NCI-H1930 (cell line): ENCODE results near the gene SLC2A3.
"Not testable (repeated sequence)": the region's sequence is repeated elsewhere in the genome, so short reads cannot be mapped to it uniquely, and the experiment has no call there.

Experiments used
- DNase-seq, 2 experiments: peaks; one replicate each; lab custom pipeline; 2025; lab: John Stamatoyannopoulos, UW

The SLC2A3 gene

DNA sequence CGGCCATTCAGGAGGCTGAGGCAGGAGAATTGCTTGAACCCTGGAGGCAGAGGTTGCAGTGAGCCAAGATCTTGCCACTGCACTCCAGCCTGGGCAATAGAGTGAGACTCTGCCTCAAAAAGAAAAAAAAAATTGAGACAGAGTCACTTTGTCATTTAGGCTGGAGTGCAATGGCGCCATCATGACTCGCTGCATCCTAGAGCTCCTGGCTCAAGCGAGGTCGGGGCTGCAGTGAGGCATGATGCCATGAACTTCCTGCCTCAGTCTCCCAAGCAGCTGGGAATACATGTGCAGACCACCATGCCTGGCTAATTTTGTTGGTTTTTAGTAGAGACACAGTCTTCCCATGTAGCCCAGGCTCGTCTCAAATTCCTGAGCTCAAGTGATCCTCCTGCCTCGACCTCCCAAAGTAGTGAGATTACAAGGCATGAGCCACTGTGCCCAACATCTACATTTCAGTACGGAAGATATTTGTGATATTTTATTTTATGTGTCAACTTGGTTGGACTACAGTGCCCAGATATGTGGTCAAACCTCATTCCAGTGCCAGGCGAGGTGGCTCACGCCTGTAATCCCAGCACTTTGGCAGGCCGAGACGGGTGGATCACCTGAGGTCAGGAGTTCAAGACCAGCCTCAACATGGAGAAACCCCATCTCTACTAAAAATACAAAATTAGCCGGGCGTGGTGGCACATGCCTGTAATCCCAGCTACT, 14.4 kb upstream of the SLC2A3 start:
- DNase-seq: not testable (repeated sequence)

DNA sequence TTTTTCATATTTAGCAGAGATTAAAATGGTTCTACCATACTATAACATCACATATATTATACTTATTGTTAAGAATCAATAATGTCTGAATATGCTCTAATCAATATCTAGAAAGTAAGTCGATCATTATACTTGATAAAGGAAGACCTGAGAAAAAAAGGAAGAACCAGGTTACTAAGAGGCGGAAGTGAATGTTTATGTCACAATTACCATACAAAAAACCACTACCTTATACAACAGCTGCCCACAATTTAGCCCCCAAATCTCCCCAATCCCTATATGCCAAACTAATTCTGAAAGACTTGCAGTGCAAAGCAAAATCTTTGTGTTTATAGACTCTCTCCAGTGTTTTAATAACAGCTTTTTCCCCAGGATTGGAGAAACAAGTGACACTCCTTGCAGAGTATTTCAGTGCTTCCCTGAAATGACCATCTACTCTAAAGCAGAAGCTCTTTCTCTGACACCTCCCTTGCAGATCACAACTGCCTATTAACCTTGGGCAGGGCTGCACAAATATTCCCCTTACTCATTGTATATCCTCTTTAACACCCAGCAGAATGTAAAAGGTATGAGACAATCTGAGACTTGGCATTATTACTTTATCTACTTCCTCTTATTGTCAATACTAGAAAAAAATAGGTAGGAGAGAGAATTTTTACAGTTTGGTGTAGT, 12.7 kb upstream of the SLC2A3 start:
- DNase-seq: no peak

GRCh38 chr12:7947011-7947410, 11.0 kb upstream of the SLC2A3 start:
- DNase-seq: no peak

DNA sequence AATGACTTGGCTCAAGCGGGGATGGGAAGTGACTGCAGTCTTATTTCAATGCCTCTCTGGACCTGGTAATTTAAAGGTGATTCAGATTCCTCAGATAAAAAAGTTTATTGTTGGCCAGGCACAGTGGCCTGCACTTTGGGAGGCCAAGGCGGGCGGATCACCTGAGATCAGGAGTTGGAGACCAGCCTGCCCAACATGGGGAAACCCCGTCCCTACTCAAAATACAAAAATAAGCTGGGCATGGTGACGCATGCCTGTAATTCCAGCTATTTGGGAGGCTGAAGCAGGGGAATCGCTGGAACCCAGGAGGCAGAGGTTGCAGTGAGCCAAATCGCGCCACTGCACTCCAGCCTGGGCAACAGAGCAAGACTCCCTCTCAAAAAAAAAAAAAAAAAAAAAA, 8.8 kb upstream of the SLC2A3 start:
- DNase-seq: not testable (repeated sequence)

DNA sequence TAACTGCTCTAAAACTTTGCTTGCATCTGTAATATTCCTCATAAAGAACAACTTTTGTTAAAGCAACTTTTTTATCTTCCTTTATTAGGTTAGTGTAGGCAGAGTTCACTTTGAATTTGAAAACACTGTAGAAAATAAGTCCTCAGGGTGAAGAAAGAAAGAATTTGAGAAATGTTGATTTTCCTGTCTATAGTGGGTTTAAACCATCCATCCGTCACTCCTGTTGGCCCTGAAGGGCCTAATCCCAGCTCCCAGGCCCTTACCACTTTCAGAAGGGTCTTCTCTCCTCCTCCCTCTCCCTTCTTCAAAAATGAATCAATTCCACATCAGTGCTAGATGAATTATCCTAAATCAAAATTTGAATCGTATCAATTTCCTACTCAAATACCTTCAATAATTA, 4.9 kb upstream of the SLC2A3 start:
- no peak for DNase-seq

DNA sequence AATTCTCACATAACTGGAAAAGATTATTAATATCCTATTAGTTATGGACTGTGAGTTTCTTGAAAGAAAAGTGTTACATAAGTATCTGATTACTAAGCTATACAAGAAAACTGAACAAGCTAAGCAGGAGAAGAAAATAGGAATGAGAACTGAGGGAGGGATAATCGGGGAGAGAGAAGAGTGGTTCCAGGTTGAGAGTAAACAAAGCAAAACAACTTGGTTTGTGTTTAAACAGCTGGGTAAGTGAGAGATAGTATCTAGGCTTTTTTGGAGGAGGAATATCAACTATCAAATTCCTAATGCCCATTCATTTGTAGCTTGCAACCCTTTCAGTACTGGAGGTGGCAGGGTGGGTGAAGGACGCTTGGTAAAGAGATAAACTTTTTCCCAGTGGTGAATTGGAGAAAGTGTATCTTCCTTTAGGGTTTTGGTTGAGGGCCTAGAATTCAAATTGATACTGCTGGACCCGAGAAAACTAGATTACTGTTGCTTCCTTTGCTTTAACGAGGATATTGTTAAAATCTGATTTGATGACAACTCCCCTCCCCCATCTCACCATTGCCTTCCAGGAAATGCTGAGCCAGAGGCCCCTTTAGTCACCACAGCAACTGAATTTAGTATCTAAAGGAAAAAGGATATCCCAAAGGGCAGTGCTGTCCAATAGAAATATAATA, 2.0 kb upstream of the SLC2A3 start:
- DNase-seq: no peak

DNA sequence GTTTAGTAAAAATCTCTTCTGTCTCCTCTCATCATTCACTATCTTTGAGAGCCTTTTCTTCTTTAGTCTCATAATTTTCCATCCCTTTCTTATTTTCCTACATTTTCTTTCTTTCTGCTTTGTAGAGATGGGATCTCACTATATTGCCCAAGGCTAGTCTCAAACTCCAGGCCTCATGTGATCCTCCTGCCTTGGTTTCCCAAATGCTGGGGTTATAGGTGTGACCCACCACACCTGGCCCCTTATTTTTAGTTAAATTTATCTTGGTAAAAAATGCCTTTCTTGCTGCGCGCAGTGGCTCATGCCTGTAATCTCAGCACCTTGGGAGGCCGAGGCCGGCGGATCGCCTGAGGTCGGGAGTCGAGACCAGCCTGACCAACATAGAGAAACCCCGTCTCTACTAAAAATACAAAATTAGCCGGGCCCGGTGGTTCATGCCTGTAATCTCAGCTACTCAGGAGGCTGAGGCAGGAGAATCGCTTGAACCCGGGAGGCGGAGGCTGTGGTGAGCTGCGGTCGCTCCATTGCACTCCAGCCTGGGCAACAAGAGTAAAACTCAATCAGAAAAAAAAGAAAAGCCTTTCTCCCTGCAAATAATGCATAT, 996 bp downstream of the SLC2A3 start:
- no peak for DNase-seq

- DNase-seq: no peak
Measured at GRCh38 chr12:7934091-7934888, 1.7 kb downstream of the SLC2A3 start.

GRCh38 chr12:7933255-7933726, 2.7 kb downstream of the SLC2A3 start:
- peak; percentile 60 to 69 for DNase-seq

GRCh38 chr12:7932599-7933240, 3.3 kb downstream of the SLC2A3 start:
- DNase-seq: not testable (repeated sequence)

- no peak for DNase-seq
Measured at GRCh38 chr12:7929083-7929792, 6.7 kb downstream of the SLC2A3 start.

DNA sequence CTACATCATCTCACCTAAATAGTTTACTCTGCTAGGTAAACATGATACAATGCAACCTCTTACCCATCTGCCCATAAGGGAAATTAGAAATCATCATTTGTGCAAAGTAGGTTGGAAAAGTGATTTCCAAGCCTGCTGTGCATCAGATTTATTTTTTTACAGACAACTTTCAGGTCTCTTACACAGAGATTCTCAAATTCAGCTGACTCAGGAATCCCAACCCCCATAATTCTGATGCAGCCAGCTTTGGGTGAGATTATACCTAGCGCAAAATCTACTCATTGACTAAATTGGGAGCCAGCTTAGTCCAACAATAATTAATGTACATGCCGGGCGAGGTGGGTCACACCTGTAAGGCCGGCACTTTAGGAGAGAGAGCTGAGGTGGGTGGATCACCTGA, 8.5 kb downstream of the SLC2A3 start:
- DNase-seq: no peak

GRCh38 chr12:7926068-7926666, 9.8 kb downstream of the SLC2A3 start:
- DNase-seq: not testable (repeated sequence)

GRCh38 chr12:7923241-7924236, 12.4 kb downstream of the SLC2A3 start:
- no peak for DNase-seq

GRCh38 chr12:7921181-7921580, 14.8 kb downstream of the SLC2A3 start:
- not testable (repeated sequence) for DNase-seq

GRCh38 chr12:7918268-7918590, 17.8 kb downstream of the SLC2A3 start:
- DNase-seq: not testable (repeated sequence)

- DNase-seq: no peak
Measured at GRCh38 chr12:7917392-7918267, 18.4 kb downstream of the SLC2A3 start.

- DNase-seq: no peak
Measured at GRCh38 chr12:7916936-7917335, 19.1 kb downstream of the SLC2A3 start.
